K562 (cell line): ENCODE measurements around the gene ASCC3.
"Not testable (repeated sequence)": the region's sequence is repeated elsewhere in the genome, so short reads cannot be mapped to it uniquely, and the experiment has no call there.

ENCODE experiments used
- CEBPB ChIP-seq: fragments of 450-650 bp; IDR thresholded peaks from 2 replicates; pipeline ENCODE4 v1.6.1; 2016; ENCODE audit warnings: missing genetic modification characterization, missing compliant biosample characterization
- CTCF ChIP-seq, 3 experiments: IDR thresholded peaks in 2 of 3; conservative IDR thresholded peaks in 1 of 3; 2 replicates each; pipeline ENCODE4 v1.5.1; 2011 to 2012; ENCODE audit warnings: low read length in 3 of 3, mild to moderate bottlenecking in 3 of 3, control low read depth in 2 of 3, improper control_type of control experiment in 1 of 3, inconsistent platforms in 1 of 3, low read depth in 1 of 3, mixed read lengths in 1 of 3, moderate library complexity in 1 of 3; ENCODE audit not compliant: insufficient read depth in 2 of 3
- GATAD2B ChIP-seq: fragments of 450-650 bp; IDR thresholded peaks from 2 replicates; pipeline ENCODE4 v1.6.1; 2017; ENCODE audit warnings: mild to moderate bottlenecking, borderline replicate concordance
- KAT8 ChIP-seq: fragments of 450-650 bp; IDR thresholded peaks from 2 replicates; pipeline ENCODE4 v1.6.1; 2016; ENCODE audit warnings: low read depth, mild to moderate bottlenecking
- KLF1 ChIP-seq: fragments of 450-650 bp; IDR thresholded peaks from 2 replicates; pipeline ENCODE4 v1.6.1; 2016; ENCODE audit warnings: missing genetic modification characterization, missing compliant biosample characterization
- L3MBTL2 ChIP-seq: fragments of 450-650 bp; IDR thresholded peaks from 2 replicates; pipeline ENCODE4 v1.6.1; 2016; ENCODE audit warnings: mild to moderate bottlenecking, moderate library complexity
- MLX ChIP-seq, 2 experiments: fragments of 450-650 bp in 1 of 2; sonication (generic) in 1 of 2; formaldehyde crosslinking; conservative IDR thresholded peaks; 2 replicates each; pipeline versions ENCODE4 v1.4.0 to v1.8.1; 2020 to 2022; ENCODE audit warnings: mild to moderate bottlenecking in 1 of 2, missing genetic modification reagents in 1 of 2
- NCOA2 ChIP-seq, 2 experiments: fragments of 450-650 bp; IDR thresholded peaks; 2 replicates each; pipeline ENCODE4 v1.6.1; 2018; ENCODE audit warnings: mild to moderate bottlenecking in 2 of 2, moderate library complexity in 1 of 2; ENCODE audit not compliant: partially characterized antibody in 2 of 2
- POLR2A ChIP-seq: fragments of 450-650 bp; conservative IDR thresholded peaks from 2 replicates; pipeline ENCODE4 v1.6.1; 2016
- RBBP5 ChIP-seq: fragments of 200-600 bp; sonication (generic); IDR thresholded peaks from 2 replicates; pipeline ENCODE4 v1.6.1; 2012; ENCODE audit warnings: borderline replicate concordance, mild to moderate bottlenecking, low read length, control low read depth, inconsistent platforms; ENCODE audit not compliant: insufficient read depth, poor library complexity, severe bottlenecking
- RBM25 ChIP-seq: fragments of 200-400 bp; formaldehyde crosslinking; IDR thresholded peaks from 2 replicates; pipeline ENCODE4 v1.6.1; 2018; ENCODE audit warnings: low read length, low read depth, moderate library complexity; ENCODE audit not compliant: severe bottlenecking
- STAT5B ChIP-seq: fragments of 250-450 bp; sonication (Bioruptor Pico); IDR thresholded peaks from 2 replicates; pipeline ENCODE4 v1.8.0; 2021; ENCODE audit warnings: mild to moderate bottlenecking, inconsistent platforms
- TOE1 ChIP-seq, 2 experiments: fragments of 450-650 bp in 1 of 2; sonication (generic) in 1 of 2; formaldehyde crosslinking in 1 of 2; IDR thresholded peaks; 2 replicates each; pipeline versions ENCODE4 v1.7.1 to v1.8.0; 2016 to 2022; ENCODE audit warnings: borderline replicate concordance in 2 of 2, mild to moderate bottlenecking in 2 of 2, antibody characterized with exemption in 1 of 2, inconsistent platforms in 1 of 2, low read depth in 1 of 2, missing genetic modification reagents in 1 of 2, moderate library complexity in 1 of 2

GRCh38 chr6:100641147-100641546, 240.0 kb downstream of the ASCC3 start:
- not testable (repeated sequence) for TF ChIP-seq STAT5B; TOE1 (IDR thresholded peaks at IDR 0.05; ENCODE audit: borderline replicate concordance); TOE1 (CRISPR knock-in tag; IDR thresholded peaks at IDR 0.05; ENCODE audit: borderline replicate concordance, low read depth); GATAD2B; RBM25; KLF1 (tag); CEBPB (tag); RBBP5; CTCF (IDR thresholded peaks at IDR 0.05 in 2 of 3, conservative IDR thresholded peaks at IDR 0.05 in 1 of 3; ENCODE audit: insufficient read depth in 2 of 3, low read depth in 1 of 3, low read length in 3 of 3); MLX (CRISPR knock-in tag; conservative IDR thresholded peaks at IDR 0.05); NCOA2 (IDR thresholded peaks at IDR 0.05; ENCODE audit: partially characterized antibody in 2 of 2); L3MBTL2; KAT8; POLR2A
